HG03520 (cell line): ENCODE measurements around the gene SUPV3L1.
"Not testable (repeated sequence)": the region's sequence is repeated elsewhere in the genome, so short reads cannot be mapped to it uniquely, and the experiment has no call there.

Experiments
- ATAC-seq: cut with Tn5 transposase; IDR thresholded peaks from one replicate; pipeline ENCODE4 v1.9.1; 2021; ENCODE audit warnings: mild to moderate bottlenecking, moderate library complexity; ENCODE audit not compliant: unreplicated experiment

The SUPV3L1 gene

DNA sequence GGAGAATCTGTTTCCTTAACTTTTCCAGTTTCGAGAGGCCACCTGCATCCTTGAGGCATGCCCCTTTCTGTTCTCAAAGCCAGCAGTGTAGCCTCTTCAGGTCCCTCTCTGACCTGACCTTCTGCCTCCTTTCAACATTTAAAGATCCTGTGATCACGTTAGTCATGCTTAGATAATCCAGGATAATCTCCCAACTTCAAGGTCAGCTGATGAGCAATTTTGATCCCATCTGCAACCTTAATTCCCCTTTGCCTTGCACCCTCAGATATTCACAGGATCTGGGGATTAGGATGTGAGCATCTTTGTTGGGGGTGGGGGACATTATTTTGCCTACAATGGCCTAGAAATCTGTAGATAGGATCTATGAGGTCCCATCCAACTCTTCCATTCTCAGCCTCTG, 48.1 kb downstream of the SUPV3L1 start:
- no peak for ATAC-seq

DNA sequence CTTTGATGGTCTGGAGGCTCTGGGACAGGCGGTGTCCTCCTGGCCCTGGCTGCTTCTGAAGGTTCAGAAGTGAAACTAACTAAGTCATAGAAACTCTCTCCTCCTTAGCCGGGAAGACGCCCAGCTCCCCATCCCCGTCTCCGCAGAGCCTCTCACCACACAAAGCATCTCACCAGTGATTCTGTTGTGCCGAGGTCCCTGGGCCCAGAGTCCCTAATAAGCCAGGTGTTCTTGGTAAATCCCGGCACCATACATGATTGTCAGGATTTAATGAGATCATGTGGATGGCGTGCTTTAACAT, 49.5 kb downstream of the SUPV3L1 start:
- no peak for ATAC-seq

DNA sequence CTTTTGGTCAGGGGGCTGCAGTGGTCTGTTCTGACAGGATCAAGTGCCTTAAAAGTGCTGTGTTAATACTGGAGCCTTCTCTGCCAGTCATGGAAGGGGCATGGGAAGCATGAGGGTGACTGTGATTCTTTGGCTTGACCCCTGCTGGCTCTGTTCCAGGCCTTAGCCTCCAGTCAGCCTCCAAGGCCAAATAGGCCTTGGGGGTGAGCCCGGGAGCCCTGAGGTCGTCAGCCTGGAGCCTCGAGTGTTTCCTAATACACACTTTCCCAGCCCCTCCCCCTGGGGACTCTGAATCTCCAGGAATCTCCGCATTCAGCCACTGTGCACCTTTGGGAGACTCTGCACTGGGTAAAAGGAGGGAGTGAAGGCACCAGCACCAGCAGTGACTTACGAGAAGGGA, 50.1 kb downstream of the SUPV3L1 start:
- ATAC-seq: no peak

DNA sequence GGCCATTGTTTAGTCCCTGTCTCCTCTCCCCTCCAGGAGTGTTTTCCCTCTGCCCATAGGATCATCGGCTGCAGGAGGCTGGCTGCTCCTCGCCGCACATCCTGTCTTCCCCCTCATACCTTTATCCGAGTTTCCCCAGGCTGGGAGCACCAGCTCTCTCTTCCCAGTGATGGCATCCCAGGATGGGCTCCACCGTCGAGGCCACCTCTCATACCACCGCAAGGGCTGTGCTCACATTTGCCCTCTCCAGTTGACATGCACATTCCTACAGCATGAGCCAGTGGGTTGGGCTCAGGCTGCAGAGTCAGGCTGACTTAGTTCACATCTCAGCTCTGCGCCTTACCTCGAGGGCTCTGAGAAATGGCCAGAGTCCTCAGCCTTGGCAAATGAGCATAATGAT, 52.2 kb downstream of the SUPV3L1 start:
- no peak for ATAC-seq

DNA sequence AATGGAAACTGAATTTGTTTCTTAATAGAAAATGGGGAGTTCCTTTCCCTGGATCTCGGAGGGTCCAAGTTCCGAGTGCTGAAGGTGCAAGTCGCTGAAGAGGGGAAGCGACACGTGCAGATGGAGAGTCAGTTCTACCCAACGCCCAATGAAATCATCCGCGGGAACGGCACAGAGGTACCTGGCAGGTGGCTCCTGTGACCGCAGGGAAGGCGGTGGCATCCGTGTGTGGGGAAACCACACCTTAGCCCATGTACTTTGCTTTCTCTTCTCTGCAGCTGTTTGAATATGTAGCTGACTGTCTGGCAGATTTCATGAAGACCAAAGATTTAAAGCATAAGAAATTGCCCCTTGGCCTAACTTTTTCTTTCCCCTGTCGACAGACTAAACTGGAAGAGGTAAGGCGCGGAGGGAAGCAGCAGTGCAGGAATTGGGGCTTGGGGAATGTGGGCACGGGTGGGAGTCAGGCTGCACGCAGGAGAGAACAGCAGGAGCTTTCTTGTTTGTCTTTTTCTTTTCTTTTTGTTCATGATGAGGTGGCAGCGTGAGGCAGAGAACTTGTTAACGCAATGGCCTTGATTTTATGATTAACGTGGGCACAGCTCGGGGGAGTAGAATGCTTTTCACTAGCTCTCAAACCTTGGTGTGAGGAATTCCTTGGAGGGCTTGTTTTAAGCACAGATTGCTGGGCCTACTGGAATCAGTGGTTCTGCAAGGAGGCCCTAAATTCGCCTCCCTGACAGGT, 52.9 kb downstream of the SUPV3L1 start:
- ATAC-seq: no peak

DNA sequence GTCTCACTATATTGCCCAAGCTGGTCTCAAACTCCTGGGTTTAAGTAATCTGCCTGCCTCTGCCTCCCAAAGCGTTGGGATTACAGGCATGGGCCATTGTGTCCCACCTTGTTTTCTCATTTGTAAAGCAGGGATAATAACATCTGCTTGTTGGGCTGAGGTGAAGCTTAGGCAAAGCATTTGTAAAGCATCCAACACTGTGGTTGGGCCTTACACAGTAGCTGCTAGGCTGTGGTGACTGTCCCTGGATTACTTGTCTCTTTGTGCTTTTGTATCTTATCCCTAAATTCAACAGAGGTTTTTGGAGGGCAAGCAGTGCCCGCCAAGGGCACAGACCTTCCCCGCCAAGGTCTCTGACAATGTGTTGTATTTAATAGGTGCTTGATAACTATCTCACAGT, 54.4 kb downstream of the SUPV3L1 start:
- ATAC-seq: no peak

DNA sequence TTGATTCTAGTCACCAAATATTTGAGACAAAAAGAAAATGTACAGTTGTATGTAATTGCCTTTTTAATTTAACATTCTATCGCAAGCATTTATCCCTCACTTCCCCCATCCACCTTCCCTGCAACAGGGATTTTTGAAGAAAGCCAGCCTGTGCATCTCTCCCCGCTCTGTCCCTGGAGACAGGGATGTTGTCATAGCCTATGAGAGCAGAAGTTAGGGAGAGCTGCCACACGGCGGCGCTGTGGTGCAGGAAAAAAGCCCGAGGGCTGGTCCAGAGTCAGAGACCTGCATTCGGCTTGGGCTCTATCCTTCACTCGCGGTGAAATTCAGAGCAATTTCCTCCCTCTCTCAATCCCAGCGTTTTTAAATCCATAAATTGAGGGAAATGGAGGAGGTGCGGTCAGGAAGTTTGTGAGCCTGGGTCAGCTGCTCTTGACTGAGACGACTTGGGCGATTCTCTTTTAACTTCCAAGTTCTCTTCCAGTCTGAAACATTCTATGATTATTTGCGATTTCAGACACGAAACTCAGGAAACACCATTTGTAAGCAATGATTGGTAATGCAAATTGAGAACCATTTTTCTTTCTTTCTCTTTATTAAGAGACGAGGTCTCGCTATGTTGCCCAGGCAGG, 57.6 kb downstream of the SUPV3L1 start:
- no peak for ATAC-seq

DNA sequence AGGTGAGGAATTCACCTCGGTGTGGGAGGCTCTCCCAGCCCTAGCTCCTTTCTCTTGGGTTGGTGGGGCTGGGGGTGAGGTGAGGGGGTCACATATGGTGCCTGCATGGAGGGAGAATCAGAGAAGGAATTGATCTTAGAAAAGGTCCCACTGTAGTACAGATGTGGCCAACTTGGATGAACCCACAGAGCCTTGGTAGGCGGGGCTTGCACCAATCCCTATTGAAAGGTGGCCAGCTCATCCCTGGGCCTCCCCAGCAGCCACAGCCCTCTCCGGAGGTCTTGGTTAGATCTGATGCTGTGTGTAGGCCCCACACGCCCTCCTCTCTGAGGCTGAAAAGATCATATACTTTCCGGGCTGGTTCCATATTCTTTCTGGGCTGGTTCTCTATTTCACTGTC, 59.1 kb downstream of the SUPV3L1 start:
- no peak for ATAC-seq

DNA sequence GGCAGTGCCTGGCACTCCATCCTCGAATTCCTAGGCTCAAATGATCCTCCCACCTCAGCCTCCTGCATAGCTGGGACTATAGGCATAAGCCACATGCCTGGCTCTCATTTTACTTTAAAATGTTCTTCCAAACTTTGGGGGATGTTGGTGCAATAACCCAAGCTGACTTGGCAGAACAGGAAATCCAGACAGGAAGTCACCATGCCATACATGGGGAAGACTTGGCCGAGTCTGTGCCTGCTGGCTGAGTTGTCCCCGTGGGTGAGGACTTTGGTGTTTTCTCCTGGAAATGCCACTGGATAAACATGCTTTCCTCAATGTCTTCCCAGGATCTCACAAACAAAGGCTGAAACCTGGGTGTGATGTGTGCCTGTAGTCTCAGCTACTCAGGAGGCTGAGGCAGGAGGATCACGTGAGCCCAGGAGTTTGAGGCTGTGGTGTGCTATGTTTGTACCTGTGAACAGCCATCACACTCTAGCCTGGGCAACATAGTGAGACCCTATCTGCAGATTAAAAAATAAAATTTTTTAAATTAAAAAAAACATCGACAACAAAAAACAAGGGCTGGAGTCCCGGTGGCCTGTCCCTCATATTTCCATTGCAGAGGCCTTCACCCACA, 59.9 kb downstream of the SUPV3L1 start:
- no peak for ATAC-seq

DNA sequence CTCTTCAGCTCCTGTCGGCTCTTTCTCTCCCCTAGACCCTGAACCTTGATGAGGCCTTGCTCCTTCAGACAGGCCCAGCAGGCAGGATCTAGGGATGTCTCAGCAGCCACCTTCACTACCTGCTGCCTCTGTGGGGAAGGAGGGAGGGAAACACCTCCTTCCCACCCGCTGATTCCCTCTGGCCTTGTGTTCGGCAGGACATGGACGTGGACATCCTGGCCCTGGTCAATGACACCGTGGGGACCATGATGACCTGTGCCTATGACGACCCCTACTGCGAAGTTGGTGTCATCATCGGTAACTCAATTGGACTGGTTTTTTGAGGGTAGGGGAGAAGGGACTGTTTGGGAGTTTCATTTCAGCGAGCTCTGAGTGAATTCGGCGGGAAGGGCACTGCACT, 60.4 kb downstream of the SUPV3L1 start:
- no peak for ATAC-seq

DNA sequence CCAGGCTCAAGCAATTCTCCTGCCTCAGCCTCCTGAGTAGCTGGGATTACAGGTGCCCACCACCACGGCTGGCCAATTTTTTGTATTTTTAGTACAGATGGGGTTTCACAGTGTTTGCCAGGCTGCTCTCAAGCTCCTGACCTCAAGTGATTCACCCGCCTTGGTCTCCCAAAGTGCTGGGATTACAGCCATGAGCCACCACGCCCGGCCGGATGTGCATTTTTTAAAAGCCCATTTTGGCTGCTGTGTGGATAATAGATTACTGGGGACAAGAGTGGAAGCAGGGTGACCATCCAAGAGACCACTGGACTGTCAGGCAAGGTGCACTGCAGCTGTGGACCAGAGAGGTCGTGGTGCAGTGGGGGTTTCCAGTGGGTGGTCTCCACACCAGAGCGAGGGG, 61.5 kb downstream of the SUPV3L1 start:
- ATAC-seq: no peak

DNA sequence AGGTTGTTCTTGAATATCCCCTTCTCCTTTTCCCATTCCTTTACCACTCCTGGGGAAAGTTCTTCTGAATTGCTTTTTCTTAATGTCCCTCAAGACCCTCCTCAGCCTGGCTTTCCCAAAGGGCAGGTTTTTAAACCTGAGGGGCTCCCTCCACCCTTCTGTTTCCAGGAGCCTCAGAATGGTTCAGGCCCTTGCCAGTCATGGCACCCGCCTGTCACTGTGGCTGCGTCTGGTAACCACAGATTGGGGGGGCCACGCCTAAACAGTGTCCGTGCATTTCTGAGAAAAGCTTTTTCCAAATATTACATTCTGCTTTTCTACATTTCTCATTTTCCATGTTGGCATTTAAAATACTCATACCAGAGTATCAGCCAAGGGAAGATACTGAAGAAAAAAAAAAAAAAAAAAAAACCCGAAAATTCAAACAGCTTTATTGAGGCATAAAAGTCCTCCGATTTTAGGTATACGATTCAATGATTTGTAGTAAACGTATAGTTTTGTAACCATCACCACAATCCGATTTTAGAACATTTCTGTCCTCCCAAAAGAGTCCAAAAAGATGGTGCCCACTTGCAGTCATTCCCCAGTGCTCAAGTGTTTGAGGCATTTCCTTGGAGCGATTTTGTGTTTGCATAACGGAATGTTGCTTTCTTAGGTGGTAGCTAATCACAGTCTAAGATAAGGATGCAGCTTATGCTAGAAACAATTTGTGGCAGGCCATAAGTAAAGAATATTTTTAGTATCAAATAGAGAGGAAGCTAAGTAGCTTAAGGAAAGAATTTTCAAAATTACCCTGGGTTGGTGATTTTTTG, 62.2 kb downstream of the SUPV3L1 start:
- ATAC-seq: no peak

DNA sequence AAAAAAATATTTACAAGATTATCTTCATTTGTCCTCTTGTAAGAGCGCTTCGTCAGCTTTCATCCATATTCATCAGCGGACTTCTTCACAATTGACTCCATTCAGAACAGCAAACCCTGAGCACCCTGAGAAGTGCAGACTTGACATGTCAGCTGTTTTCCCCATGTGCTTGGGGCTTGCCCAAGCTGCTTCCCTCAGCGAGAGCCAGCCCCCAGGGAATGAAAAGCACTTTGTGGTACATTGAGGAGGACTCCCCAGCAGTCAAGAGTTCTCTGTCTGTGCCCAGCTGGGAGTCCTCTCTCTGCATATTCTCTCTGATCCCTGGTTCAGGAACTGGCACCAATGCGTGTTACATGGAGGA, 62.8 kb downstream of the SUPV3L1 start:
- no peak for ATAC-seq

DNA sequence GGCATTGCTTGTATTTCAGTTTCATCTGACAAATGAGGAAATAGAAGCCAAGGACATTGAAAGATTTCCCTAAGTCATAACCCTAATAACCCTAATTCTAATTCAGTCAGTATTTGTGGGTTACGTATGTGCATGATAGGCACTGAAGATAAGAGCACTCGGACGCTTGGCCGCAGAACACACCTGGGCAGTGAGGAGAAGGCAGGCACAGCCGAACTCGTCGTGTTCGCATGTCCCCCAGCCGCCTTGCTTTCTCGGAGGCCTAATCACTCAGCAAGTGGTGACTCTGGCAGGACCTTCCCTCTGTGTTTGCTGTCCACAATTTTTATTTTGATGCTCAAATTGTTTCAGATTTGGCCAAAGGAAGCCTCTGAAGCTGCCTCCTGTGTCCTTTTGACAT, 63.8 kb downstream of the SUPV3L1 start:
- ATAC-seq: no peak

DNA sequence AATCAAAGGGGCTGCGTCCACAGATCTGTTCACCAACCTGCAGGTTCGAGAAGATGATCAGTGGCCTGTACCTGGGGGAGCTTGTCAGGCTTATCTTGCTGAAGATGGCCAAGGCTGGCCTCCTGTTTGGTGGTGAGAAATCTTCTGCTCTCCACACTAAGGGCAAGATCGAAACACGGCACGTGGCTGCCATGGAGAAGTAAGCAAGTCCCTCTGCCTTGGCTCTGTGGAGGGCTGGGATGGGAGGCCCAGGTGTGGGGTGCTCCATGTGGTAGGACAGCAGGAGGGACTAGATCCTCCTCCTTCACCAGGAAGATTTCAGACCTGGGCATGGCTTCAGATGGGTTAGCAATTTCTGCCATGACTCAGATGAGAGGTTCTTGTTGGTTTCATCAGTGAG, 66.0 kb downstream of the SUPV3L1 start:
- no peak for ATAC-seq

DNA sequence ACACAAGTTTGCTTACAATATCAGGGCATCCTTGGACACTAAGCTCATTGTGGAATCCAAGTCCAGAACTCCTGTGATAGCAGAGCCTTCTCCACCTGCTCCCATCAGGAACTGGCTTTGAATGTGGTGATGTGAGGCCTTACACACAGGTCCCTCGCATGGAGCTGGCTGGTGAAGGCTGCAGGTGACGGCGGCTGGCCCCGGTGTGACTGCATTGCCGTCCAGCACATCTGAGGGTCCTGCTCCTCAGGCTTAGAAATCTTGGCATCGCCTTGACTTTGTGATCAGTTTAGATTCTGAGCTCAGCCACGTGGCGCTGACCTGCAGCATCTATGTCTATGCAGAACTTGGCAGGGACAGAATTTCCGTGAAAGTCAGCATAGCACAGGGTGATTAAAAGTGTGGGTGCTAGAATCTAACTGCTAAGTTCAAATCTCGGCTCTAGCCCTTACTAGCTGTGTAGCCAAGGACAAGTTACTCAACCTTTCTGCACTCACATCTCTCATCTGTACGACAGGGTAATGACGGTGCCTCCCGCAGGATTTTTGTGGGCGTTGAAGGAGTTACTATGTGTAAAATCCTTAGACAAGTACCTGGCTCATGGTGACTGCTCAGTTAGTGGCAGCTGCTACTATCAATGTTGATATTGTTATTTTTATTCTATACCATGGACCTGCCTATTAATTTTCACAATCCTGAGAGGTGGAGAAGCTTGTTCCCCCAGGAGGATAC, 66.7 kb downstream of the SUPV3L1 start:
- no peak for ATAC-seq

DNA sequence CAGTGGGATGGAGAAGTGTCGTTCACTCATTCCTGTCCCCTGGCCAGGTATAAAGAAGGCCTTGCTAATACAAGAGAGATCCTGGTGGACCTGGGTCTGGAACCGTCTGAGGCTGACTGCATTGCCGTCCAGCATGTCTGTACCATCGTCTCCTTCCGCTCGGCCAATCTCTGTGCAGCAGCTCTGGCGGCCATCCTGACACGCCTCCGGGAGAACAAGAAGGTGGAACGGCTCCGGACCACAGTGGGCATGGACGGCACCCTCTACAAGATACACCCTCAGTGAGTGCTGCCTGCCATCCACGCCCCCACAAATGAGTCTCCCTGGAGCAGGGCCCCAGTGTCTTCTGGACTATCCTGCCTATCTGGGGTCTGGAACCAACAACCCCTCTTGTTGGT, 67.3 kb downstream of the SUPV3L1 start:
- ATAC-seq: no peak

DNA sequence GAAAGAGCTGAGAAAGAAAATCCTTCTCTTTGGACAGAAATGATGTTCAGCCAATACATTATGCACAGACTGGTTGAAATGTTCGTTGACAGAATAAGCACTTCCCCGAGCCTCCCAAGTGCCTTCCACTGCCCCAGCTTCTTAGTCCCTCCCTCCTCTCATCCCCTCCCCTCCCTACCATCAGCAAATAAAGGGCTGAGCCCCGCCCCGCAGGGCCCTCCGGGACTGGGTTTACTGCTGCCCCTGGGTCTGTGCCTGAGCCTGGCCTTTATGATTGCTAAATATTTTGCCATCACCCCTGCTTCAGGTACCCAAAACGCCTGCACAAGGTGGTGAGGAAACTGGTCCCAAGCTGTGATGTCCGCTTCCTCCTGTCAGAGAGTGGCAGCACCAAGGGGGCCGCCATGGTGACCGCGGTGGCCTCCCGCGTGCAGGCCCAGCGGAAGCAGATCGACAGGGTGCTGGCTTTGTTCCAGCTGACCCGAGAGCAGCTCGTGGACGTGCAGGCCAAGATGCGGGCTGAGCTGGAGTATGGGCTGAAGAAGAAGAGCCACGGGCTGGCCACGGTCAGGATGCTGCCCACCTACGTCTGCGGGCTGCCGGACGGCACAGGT, 68.2 kb downstream of the SUPV3L1 start:
- no peak for ATAC-seq

DNA sequence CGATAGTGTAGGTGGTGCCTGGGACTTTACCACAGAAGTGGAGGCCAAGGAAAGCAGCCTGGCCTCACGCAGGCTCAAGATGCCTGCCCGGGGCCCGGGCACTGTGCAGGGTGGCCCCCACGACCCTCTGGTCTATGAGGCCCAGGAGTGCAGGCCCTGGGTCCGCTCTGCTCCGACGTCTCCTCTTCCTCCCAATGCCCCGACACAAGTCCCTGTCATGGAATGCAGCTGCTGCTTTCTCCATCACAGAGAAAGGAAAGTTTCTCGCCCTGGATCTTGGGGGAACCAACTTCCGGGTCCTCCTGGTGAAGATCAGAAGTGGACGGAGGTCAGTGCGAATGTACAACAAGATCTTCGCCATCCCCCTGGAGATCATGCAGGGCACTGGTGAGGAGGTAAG, 70.0 kb downstream of the SUPV3L1 start:
- ATAC-seq: no peak

DNA sequence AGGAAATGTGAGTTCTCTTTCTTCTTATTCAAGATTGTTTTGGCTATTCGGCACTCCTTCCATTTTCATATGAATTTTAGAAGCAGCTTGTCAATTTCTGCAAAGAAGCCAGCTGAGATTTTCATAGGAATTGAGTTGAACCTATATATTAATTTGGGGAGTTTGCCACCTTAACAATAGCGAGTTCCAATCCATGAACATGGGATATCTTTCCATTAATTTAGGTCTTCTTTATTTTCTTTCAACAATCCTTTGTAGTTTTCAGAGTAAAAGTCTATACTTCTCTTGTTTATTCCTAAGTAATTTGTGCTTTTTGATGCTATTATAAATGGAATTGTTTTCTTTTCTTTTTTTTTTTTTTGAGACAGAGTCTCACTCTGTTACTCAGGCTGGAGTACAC, 71.4 kb downstream of the SUPV3L1 start:
- not testable (repeated sequence) for ATAC-seq

DNA sequence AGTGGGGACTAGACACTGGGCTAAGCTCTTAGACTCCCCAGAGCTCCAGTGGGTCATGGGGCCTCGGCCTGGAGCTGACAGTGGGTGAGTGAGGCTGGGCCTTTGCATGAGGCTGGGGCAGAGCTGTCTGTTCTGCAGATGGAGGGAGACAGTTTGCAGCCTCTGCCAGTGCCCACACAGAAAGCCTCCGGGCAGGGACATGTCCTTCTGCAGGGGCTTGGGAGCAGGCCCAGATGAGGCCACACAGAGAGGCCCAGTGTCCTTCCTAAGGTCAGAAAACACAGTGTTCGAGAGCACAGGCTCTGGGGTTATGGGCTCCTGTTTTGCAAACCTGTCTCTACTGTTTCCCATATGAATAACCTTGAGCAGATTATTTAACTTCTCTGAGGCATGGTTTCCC, 73.1 kb downstream of the SUPV3L1 start:
- no peak for ATAC-seq
